ENCODE results near the gene TRMT44. TPM values are rescaled to one million over a fixed set of nuclear protein-coding genes. Genes with fewer than 3 reads are reported as not detected.

Gene TRMT44
- total and polyA plus RNA-seq, 2 of the 4 experiments (the other 2 are of a cell fraction) = 7.3 to 8.1 TPM

DNA sequence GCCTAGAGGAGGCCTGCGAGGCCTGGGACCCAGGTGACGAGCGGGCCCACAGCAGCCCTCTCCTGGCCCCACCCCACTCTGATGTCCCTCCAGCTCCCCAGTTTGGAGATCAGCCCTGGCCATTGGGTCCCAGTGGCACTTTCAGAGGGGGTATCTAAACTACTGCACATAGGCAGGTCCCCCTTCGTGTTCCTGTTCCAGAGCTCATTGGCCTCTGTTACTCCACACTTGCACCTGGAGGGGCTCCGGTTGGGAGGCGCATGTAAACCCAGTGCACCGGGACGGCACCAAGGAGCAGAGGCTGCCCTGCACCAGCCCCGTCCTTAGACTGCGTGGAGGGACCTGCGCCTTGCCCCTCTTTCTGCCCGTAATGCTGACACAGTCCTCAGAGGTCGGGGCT, 34.3 kb downstream of the TRMT44 start:
- Histone ChIP-seq H4K91ac (ENCODE audit: insufficient read depth, low read depth, low read length) (no peak overlapping the region), H3K56ac (ENCODE audit: extremely low read depth, insufficient read depth, low read length) (no peak overlapping the region), H2AK5ac (ENCODE audit: low read depth, low read length) (no peak overlapping the region), H3K14ac (replicated peaks; ENCODE audit: low read depth, low read length) (no peak overlapping the region), H3K79me1 (ENCODE audit: low read depth in 1 of 2, low read length in 2 of 2) (peaks cover 0 to 12% of the 10 kb centered on the region in 2 experiments; a peak in 1 of 4 replicates), H3K9me3 (ENCODE audit: control insufficient read depth, insufficient read depth, low read length) (no peaks in the 10 kb centered on the region), H3K18ac (ENCODE audit: low read depth, low read length) (no peak overlapping the region), H3K4ac (ENCODE audit: low read depth, low read length) (no peak overlapping the region), H2AK9ac (replicated peaks; ENCODE audit: low read depth, low read length, poor library complexity) (no peak overlapping the region), H3K9ac (ENCODE audit: low read depth, low read length) (no peak overlapping the region), H4K5ac (ENCODE audit: low read depth, low read length) (no peak overlapping the region), H4K20me1 (ENCODE audit: insufficient read depth, low read length) (peaks cover 37% of the 10 kb centered on the region), H2AFZ (replicated peaks; ENCODE audit: low read length, poor library complexity) (no peak overlapping the region), H2BK120ac (ENCODE audit: low read depth, low read length) (no peak overlapping the region), H3K27me3 (ENCODE audit: control insufficient read depth, insufficient read depth, low read length) (no peaks in the 10 kb centered on the region), H3K23ac (ENCODE audit: low read depth, low read length) (no peak overlapping the region), H3K9me1 (ENCODE audit: insufficient read depth, low read length) (peaks cover 21% of the 10 kb centered on the region), H3K4me3 (ENCODE audit: insufficient read depth, low read depth, low read length) (no peak overlapping the region), H2BK5ac (ENCODE audit: low read depth, low read length, poor library complexity, severe bottlenecking) (no peak overlapping the region), H3K36me3 (ENCODE audit: control insufficient read depth, insufficient read depth, low read length) (peaks cover 14% of the 10 kb centered on the region), H3K27ac (ENCODE audit: insufficient read depth, low read length) (no peak overlapping the region), H3K4me1 (ENCODE audit: control insufficient read depth, insufficient read depth, low read length) (peaks cover 25% of the 10 kb centered on the region), H3K4me2 (ENCODE audit: low read depth, low read length) (no peak overlapping the region), H2BK15ac (ENCODE audit: low read depth, low read length) (no peak overlapping the region), H4K8ac (ENCODE audit: low read depth in 2 of 2, low read length in 2 of 2) (no peak overlapping the region), H2BK20ac (ENCODE audit: low read depth, low read length) (no peak overlapping the region)
- no peak for ATAC-seq (ENCODE audit: low read depth)
- WGBS, 2 experiments (ENCODE audit: extremely low coverage in 2 of 2, insufficient read length in 1 of 2) = 93% methylated on average over 7 of the region's 13 CpGs; no CpG with 5 or more reads in 1 of the 2 experiments
- dilution Hi-C loops (cut with HindIII; ENCODE audit: low sequenced_read_pairs, unreplicated experiment) = no loop called here
- ChIA-PET CTCF (no interaction called here), POLR2A (ENCODE audit: unreplicated experiment) (no interaction called here)
- BruUV-seq (replicated peaks) = no TSS peak
- intact Hi-C loops (cut with micrococcal nuclease) = no loop called here
- DNase-seq = no peak
- TF ChIP-seq CHD1 (IDR thresholded peaks at IDR 0.05; ENCODE audit: low read depth, low read length) (no peak), FOS (IDR thresholded peaks at IDR 0.05; ENCODE audit: low read depth, low read length) (no peak), MAZ (IDR thresholded peaks at IDR 0.05; ENCODE audit: borderline replicate concordance, low read depth, low read length) (no peak), RCOR1 (IDR thresholded peaks at IDR 0.05; ENCODE audit: insufficient replicate concordance, low read length) (no peak), BHLHE40 (IDR thresholded peaks at IDR 0.05; ENCODE audit: low read depth, low read length) (no peak), CEBPB (IDR thresholded peaks at IDR 0.05; ENCODE audit: low read depth, low read length) (no peak), RAD21 (IDR thresholded peaks at IDR 0.05; ENCODE audit: low read length) (no peak), MXI1 (IDR thresholded peaks at IDR 0.05; ENCODE audit: borderline replicate concordance, low read depth, low read length) (no peak), MAFK (IDR thresholded peaks at IDR 0.05; ENCODE audit: low read depth, low read length) (no peak), SMC3 (IDR thresholded peaks at IDR 0.05; ENCODE audit: low read depth, low read length) (no peak)
- TF ChIP-seq, protein P1, sequence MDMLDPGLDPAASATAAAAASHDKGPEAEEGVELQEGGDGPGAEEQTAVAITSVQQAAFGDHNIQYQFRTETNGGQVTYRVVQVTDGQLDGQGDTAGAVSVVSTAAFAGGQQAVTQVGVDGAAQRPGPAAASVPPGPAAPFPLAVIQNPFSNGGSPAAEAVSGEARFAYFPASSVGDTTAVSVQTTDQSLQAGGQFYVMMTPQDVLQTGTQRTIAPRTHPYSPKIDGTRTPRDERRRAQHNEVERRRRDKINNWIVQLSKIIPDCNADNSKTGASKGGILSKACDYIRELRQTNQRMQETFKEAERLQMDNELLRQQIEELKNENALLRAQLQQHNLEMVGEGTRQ (IDR thresholded peaks at IDR 0.05; ENCODE audit: low read depth, low read length) = no peak
- TF ChIP-seq, protein P2, sequence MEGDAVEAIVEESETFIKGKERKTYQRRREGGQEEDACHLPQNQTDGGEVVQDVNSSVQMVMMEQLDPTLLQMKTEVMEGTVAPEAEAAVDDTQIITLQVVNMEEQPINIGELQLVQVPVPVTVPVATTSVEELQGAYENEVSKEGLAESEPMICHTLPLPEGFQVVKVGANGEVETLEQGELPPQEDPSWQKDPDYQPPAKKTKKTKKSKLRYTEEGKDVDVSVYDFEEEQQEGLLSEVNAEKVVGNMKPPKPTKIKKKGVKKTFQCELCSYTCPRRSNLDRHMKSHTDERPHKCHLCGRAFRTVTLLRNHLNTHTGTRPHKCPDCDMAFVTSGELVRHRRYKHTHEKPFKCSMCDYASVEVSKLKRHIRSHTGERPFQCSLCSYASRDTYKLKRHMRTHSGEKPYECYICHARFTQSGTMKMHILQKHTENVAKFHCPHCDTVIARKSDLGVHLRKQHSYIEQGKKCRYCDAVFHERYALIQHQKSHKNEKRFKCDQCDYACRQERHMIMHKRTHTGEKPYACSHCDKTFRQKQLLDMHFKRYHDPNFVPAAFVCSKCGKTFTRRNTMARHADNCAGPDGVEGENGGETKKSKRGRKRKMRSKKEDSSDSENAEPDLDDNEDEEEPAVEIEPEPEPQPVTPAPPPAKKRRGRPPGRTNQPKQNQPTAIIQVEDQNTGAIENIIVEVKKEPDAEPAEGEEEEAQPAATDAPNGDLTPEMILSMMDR (conservative IDR thresholded peaks at IDR 0.05; ENCODE audit: low read depth, low read length) = no peak
- TF ChIP-seq, protein P3, sequence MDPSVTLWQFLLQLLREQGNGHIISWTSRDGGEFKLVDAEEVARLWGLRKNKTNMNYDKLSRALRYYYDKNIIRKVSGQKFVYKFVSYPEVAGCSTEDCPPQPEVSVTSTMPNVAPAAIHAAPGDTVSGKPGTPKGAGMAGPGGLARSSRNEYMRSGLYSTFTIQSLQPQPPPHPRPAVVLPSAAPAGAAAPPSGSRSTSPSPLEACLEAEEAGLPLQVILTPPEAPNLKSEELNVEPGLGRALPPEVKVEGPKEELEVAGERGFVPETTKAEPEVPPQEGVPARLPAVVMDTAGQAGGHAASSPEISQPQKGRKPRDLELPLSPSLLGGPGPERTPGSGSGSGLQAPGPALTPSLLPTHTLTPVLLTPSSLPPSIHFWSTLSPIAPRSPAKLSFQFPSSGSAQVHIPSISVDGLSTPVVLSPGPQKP (IDR thresholded peaks at IDR 0.05; ENCODE audit: borderline replicate concordance, low read depth, low read length) = no peak
- in situ Hi-C loops (cut with MboI; ENCODE audit: low sequenced_read_pairs) = no loop called here
